NCI-H82 treated with DMSO at 0.1 percent for 48 hours (cell line): ENCODE results near the gene CALML3.

Experiments used
- DNase-seq: peaks from one replicate; lab custom pipeline; 2025; ENCODE audit not compliant: unreplicated experiment; lab: John Stamatoyannopoulos, UW

CALML3 gene

DNA sequence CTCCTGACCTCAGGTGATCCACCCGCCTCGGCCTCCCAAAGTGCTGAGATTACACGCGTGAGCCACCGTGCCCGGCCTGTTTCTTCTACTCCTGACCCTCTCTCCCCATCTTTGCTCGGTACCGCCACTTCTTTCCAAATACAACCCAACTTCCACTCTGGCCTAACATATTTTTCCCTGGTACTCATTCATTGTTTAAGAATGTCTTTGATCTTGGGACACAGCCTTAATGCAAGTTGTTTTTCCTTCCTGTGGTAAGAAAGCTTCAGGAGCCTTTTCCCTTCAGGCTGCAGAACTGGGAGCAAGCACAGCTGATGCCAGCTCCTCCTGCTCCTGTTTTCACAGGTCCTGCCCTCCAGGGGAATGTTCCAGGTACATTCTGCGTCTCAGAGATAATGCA lies 13.7 kb downstream of the CALML3 start:
- no peak for DNase-seq

DNA sequence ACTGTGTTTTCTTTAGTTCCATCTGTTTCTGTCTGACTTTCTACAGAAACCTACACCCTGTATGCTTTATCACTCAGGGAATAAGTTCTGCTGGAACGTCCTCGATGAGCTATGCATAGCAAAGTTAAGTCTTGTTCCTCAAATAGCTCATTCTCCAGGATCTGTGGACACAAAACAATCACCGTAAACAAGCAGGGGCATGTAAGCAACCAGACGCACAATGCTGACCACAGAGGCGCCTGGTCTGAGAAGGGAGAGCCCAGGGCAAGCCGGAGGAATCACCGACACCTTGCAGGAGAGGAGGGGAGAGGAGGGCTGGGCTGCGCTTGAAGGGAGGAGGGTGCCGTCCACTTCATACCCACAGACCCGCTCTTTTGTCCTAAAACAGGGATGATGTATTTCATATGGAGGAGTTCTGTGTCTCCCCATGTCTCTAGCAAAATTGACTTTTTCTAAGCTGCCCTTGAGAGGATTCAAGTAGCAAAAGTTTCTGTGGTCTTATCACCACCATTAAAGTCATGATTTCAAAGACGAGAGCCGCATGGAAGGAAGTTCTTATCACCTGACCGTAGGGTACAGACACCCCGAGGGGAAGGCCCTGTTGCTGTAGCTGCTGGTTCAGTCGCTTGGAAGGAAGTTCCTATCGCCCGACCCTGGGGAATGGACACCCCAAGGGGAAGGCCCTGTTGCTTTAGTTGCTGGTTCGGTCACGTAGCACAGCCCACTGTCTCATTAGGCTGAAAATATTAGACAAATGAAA lies 14.3 kb downstream of the CALML3 start:
- DNase-seq, result no peak

- no peak for DNase-seq
Measured at GRCh38 chr10:5540080-5540479, 15.3 kb downstream of the CALML3 start.

DNA sequence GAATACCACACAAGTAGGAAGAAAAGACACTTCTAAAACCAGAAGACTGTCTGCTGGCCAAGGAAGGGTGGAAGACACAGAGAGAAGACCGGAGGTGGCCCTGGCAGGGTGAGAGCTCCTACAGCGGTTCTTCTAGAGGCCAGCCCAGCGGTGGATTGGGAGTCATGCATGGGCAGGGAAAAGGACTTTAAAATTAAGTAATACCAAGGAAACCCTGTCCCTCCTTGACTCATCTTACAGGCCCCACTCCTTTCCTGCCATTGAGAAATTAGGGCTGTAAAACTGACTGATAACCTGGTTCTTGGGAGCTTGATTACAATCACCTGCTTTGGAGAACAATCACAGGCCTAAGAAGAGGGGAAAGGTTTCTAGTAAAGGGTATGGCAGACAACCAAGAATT lies 16.1 kb downstream of the CALML3 start:
- DNase-seq, result no peak

DNA sequence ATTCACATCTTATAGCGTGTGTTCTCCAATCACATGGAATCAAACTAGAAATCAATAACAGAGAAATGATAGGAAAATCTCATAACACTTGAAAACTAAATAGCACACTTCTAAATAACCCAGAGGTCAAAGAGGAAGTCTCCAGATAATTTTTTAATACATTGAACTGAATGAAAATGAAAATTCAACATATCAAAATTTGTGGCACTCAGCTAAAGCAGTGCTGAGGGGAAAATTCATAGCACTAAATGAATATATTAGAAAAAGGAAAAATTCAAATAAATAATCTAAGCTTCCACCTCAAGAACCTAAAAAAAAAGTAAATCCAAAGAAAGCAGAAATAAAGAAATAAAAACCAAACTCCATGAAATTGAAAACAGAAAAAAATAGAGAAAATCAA lies 17.3 kb downstream of the CALML3 start:
- DNase-seq, result no peak

DNA sequence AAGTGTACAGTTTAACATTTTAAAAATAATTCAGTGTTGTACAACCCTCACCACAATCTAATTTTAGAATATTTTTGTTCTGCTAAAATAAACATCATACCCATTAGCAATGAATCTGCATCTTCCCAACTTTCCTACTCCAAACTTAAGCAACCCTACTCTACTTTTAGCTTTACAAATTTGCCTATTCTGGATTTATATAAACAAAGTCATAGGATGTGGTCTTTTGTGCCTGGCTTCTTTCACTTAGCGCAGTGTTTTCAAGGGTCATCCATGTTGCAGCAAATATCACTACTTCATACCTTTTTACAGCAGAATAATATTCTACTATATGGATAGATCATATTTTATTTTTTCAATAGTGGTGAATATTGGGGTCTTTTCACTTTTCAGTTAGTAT lies 18.9 kb downstream of the CALML3 start:
- DNase-seq, result no peak

GRCh38 chr10:5544216-5544805 lies 19.6 kb downstream of the CALML3 start:
- no peak for DNase-seq

- no peak for DNase-seq
Measured at GRCh38 chr10:5545011-5545410, 20.2 kb downstream of the CALML3 start.

DNA sequence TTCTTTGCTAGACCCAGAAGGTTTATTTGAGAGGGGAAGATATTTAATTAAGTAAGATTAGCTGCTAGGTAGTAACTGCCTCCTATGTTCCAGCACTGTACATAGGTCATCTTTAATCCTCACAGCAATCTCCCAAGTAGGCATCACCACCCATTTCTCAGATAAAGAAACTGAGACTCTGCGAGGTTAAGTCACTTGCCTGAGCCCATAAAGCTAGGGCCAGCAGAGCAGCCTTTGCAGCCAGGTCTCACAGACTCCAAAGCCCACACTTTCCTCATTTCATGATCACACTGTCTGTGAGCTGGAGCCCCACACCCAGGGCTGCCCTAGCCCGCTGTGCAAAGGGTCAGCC lies 20.6 kb downstream of the CALML3 start:
- DNase-seq, result no peak

DNA sequence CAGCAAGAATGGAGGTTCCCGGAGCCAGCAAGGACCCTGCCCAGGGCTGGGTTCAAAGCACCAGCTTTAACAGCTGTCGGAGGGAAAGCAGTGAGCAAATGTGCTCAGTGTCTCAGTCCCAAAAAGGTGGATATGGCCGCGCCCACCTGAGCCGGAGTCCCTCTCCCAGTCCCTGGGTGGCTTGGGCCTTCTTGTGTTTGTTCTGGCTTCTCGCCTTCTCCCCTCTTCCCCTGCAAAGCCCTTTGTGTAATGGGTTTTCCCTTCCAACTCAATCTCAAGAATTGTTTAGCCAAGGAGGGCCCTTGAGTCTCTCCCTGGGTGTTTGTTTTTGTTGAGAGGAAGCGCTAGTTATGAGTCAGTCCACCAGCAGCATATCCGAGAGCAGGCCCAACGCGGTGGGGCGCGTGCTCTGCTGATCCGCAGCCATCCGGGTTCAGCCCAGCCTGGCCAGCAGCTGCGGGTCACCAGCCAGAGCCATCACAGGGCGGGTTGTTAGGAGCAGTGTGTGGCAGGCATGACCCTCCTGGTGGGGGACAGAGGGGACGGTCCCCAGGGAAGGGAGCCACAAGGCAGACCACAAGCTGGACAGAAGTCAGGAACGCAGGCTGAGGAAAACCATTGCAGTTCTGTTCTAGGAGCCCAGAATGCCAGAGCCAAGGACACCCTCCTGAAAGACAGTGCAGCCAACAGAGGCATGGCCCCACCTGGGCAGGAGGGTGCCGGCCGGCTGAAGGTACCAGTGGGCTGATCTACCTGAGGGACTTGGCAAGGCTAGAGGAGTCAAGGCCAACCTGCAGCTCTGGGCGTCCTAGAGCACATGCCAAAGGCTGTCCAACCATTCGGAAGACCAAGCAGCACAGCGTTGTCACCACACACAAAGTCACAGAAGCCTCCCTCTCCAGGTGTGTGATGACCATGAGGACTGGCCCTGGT lies 21.3 kb downstream of the CALML3 start:
- no peak for DNase-seq

DNA sequence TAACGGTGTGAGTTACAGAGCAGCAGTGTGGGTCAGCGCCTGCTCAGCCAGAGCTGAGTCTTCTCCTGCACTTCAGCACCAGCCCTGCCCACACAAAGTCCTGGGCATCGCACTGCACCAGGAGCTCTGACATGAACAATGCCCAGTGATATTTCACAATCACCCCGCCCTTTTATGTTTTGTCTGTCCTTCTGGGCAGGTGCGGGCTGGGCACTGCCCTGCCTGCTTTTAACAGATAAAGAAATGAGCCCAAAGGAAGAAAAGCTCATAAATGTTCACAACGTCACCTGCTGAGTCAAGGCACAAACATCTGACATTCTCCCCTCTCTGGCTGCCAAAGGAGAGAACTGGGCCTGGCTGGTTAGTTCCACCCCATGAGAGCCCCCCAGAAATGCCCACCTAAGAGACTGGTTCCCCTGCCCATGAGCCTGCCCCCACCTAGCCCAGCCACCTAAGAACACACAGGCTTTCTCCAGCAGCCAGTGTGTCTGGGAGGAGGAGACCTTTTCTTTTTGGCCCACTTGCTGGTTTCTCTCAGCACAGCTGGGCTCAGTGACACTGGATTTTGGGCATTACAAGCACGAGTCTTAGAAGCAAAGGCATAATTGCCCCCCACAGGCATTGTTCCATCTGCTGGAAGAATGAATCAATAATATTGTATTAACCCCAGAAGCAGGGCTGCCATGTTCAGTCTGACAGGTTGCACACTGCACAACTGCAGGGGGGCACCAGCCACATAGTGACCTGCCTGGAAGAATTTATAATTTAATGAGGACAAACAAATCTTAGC lies 22.3 kb downstream of the CALML3 start:
- DNase-seq, result no peak

GRCh38 chr10:5547681-5547930 lies 22.8 kb downstream of the CALML3 start:
- DNase-seq, result no peak

DNA sequence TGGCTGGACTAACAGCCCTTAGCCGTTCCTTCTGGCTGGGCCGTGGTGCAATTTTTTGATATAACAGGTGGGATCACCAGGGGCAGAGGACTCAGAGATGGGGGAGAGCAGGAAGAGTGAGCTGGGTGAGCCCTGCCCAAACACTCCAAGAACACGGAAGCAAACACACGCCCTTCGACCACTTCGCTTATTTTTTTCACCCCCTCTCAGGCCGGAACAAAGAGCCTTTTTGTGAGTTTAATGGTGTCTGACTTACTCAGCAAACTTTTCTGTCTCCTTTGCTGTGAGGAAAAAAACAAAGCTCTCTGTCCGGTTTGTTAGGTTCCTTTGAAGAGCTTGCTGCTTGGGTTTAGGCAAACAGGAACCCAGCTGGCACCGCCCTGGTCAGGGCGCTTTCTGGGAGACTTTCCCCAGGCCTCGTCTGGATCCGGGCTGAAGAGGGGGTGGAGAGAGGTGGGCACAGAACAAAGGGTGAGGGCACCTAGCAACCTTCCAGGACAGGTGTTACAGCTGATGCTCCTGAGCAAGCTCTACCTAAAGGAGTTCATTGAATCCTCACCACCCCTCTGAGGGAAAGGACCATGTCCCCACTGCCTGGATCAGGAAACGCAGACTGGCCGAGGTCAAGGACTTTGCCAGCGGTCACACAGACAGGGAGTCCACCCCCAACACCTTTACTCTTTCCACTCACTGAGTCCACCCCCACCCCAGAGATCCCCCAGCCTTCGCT lies 23.3 kb downstream of the CALML3 start:
- no peak for DNase-seq

- DNase-seq, result no peak
Measured at GRCh38 chr10:5549462-5550249, 24.9 kb downstream of the CALML3 start.

- no peak for DNase-seq
Measured at GRCh38 chr10:5550250-5550545, 25.4 kb downstream of the CALML3 start.

GRCh38 chr10:5550621-5551530 lies 26.1 kb downstream of the CALML3 start:
- no peak for DNase-seq

DNA sequence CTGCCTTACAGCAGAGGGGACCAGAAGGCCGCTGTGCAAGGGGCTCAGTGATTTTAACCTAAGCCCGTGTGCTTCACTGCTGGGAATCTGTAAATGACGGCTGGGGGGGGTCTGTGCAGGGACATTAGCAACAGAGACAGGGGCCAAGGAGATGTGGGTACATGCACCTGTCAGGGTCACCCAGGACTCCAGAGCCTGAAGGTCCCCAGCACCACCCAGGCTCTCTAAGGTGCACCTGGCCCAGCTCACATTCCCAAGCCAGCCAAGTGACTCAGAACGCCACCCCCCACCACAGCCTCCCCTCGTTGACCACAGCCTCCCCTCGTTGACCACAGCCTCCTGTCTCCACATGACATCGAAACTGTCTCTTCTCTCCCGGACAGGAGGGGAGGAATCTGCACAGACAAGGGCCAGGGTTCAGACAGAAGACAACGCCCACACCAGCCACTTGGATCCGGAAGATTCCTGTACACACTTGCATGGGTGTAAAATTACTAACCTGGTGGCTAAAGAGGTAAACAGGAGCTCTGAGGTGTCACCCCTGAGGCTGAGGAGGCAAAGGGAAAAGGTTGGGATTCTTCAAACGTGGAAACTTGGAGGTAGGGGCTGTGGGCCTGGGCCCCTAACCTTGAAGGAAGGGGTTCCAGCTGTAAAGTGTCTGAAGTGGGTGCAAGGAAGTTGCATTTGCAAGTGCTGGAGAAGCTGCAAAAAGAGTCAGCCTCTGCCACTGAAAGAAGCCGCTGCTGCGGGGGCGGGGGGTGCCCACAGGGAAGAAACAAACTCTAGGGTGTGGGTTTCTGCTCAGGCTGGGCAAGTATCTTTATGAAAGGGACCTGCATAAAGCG lies 27.0 kb downstream of the CALML3 start:
- no peak for DNase-seq
